GM23248 (cell line): ENCODE data around the gene TMEM182. TPM values are rescaled to one million over a fixed set of nuclear protein-coding genes. Genes with fewer than 3 reads are reported as not detected.

ENCODE experiments used
- DNase-seq: peaks from one replicate; pipeline ENCODE4 v3.0.0-alpha.2; 2015
- H2AFZ ChIP-seq: fragments of 200-600 bp; sonication (generic); 2 replicates; pipeline ENCODE4 v1.6.1; 2016; ENCODE audit warnings: antibody characterized with exemption
- H3F3A ChIP-seq: fragments of 200-600 bp; sonication (generic); 2 replicates; pipeline ENCODE4 v1.6.1; 2016; ENCODE audit warnings: mild to moderate bottlenecking, antibody characterized with exemption, mixed run types; ENCODE audit not compliant: insufficient read depth
- H3K27ac ChIP-seq: fragments of 200-600 bp; sonication (generic); 2 replicates; pipeline ENCODE4 v1.5.1; 2016; ENCODE audit warnings: mild to moderate bottlenecking
- H3K27me3 ChIP-seq: fragments of 200-600 bp; sonication (generic); replicated peaks from 2 replicates; pipeline ENCODE4 v1.6.1; 2016; ENCODE audit warnings: mild to moderate bottlenecking; ENCODE audit not compliant: insufficient read depth
- H3K36me3 ChIP-seq: fragments of 200-600 bp; sonication (generic); 2 replicates; pipeline ENCODE4 v1.6.1; 2016; ENCODE audit warnings: low read depth, mild to moderate bottlenecking
- H3K4me1 ChIP-seq: fragments of 200-600 bp; sonication (generic); 2 replicates; pipeline ENCODE4 v1.6.1; 2016; ENCODE audit warnings: mild to moderate bottlenecking; ENCODE audit not compliant: insufficient read depth
- H3K4me2 ChIP-seq: fragments of 200-600 bp; sonication (generic); one replicate; pipeline ENCODE4 v1.6.1; 2016; ENCODE audit warnings: mild to moderate bottlenecking; ENCODE audit not compliant: unreplicated experiment
- H3K4me3 ChIP-seq: fragments of 200-600 bp; sonication (generic); 2 replicates; pipeline ENCODE4 v1.5.1; 2016; ENCODE audit warnings: mild to moderate bottlenecking
- H3K79me2 ChIP-seq: fragments of 200-600 bp; sonication (generic); 2 replicates; pipeline ENCODE4 v1.6.1; 2016; ENCODE audit warnings: mild to moderate bottlenecking; ENCODE audit not compliant: insufficient read depth
- H3K9ac ChIP-seq: fragments of 200-600 bp; sonication (generic); 2 replicates; pipeline ENCODE4 v1.6.1; 2016; ENCODE audit warnings: mild to moderate bottlenecking
- H3K9me2 ChIP-seq: fragments of 200-600 bp; sonication (generic); 2 replicates; pipeline ENCODE4 v1.6.1; 2016; ENCODE audit warnings: mixed run types, mild to moderate bottlenecking, moderate library complexity; ENCODE audit not compliant: insufficient read depth
- H3K9me3 ChIP-seq: fragments of 200-600 bp; sonication (generic); one replicate; pipeline ENCODE4 v1.6.1; 2017; ENCODE audit warnings: low read depth
- H4K20me1 ChIP-seq: fragments of 200-600 bp; sonication (generic); 2 replicates; pipeline ENCODE4 v1.6.0; 2016; ENCODE audit not compliant: insufficient read depth
- EZH2 ChIP-seq: fragments of 200-600 bp; sonication (generic); IDR thresholded peaks from 2 replicates; pipeline ENCODE4 v1.6.1; 2018; ENCODE audit warnings: antibody characterized with exemption, mild to moderate bottlenecking; ENCODE audit not compliant: insufficient read depth, poor library complexity, severe bottlenecking
- EZH2phosphoT487 ChIP-seq: fragments of 200-600 bp; sonication (generic); IDR thresholded peaks from 2 replicates; pipeline ENCODE4 v1.6.1; 2018; ENCODE audit warnings: antibody characterized with exemption, moderate library complexity, mild to moderate bottlenecking, low read depth; ENCODE audit not compliant: insufficient read depth
- WGBS, 2 experiments: methylation state at CpG; one replicate each; pipeline ENCODE4 v1.1.6; 2015 to 2017; ENCODE audit warnings: low lambda C conversion rate in 2 of 2, low coverage in 1 of 2; ENCODE audit errors: missing lambda C conversion rate in 2 of 2; 5-methylcytosine and 5-hydroxymethylcytosine counted together
- in situ Hi-C: fragments of 300-500 bp; cut with MboI; formaldehyde crosslinking; loops from 2 replicates; pipeline ENCODE4 v1.15.0; 2020
- polyA plus RNA-seq: library from polyadenylated mRNA; unstranded; fragments of >200 nt; fragmentation: Nextera tagmentation; extraction: Ambion mirVana; gene quantifications from 2 replicates; pipeline ENCODE4 v1.2.1, GENCODE V29; 2016
- total RNA-seq: library from RNA; depleted of rRNA; stranded (reverse); fragments of >200 nt; shearing (Covaris generic); gene quantifications from 2 replicates; pipeline ENCODE4 v1.2.3, GENCODE V29; 2014

The TMEM182 gene
- total and polyA plus RNA-seq, 2 experiments from 2014 or later = 2.3 to 3.6 TPM

GRCh38 chr2:102780467-102780866, 18.6 kb downstream of the TMEM182 start:
- no peak overlapping the region for H3K27ac ChIP-seq
- no peaks in the 10 kb centered on the region for H3K79me2 ChIP-seq
- H3F3A ChIP-seq = no peaks in the 10 kb centered on the region
- no peak overlapping the region for H2AFZ ChIP-seq
- no peak overlapping the region for H3K4me3 ChIP-seq
- in situ Hi-C loops = no loop called here
- H4K20me1 ChIP-seq = no peaks in the 10 kb centered on the region
- no peak for DNase-seq
- WGBS, 2 experiments = 71 to 84% methylated on average over 1 of the region's 1 CpG
- no peaks in the 10 kb centered on the region for H3K4me1 ChIP-seq
- no peaks in the 10 kb centered on the region for H3K27me3 ChIP-seq
- H3K9me3 ChIP-seq = no peaks in the 10 kb centered on the region
- H3K9me2 ChIP-seq = no peaks in the 10 kb centered on the region
- TF ChIP-seq EZH2phosphoT487 (no peak), EZH2 (no peak)
- H3K4me2 ChIP-seq = no peak overlapping the region
- H3K36me3 ChIP-seq = no peaks in the 10 kb centered on the region
- no peak overlapping the region for H3K9ac ChIP-seq

DNA sequence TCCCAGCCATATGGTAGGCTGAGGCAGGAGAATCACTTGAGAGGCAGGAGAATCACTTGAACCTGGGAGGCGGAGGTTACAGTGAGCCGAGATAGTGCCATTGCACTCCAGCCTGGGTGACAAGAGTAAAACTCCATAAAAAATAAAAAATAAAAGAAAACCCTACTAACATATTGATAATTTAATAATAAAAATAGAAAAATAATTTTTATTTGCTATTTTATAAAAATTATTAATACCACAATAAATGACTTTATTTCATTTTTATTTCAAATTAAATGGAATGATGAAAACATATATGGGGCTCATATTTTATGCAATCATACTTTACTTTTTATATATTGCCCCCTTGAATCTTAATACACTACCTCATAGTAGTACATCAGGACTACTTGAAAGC, 20.4 kb downstream of the TMEM182 start:
- in situ Hi-C loops = no loop called here

GRCh38 chr2:102782933-102783332, 21.1 kb downstream of the TMEM182 start:
- Histone ChIP-seq H3F3A (no peaks in the 10 kb centered on the region), H3K4me2 (no peak overlapping the region), H3K27ac (no peak overlapping the region), H3K9me3 (no peaks in the 10 kb centered on the region), H3K27me3 (no peaks in the 10 kb centered on the region), H3K9ac (no peak overlapping the region), H3K36me3 (no peaks in the 10 kb centered on the region), H3K4me1 (no peaks in the 10 kb centered on the region), H4K20me1 (no peaks in the 10 kb centered on the region), H3K4me3 (no peak overlapping the region), H3K9me2 (no peaks in the 10 kb centered on the region), H3K79me2 (no peaks in the 10 kb centered on the region), H2AFZ (no peak overlapping the region)
- in situ Hi-C loops = no loop called here
- WGBS, 2 experiments = 43 to 44% methylated on average over 1 of the region's 1 CpG
- no peak for DNase-seq
- TF ChIP-seq EZH2 (no peak), EZH2phosphoT487 (no peak)

More for the DNA sequence above, 20.4 kb downstream of the TMEM182 start:
- Histone ChIP-seq H3K9me3 (no peaks in the 10 kb centered on the region), H3K9me2 (no peaks in the 10 kb centered on the region), H4K20me1 (no peaks in the 10 kb centered on the region), H3F3A (no peaks in the 10 kb centered on the region), H3K4me3 (no peak overlapping the region), H3K79me2 (no peaks in the 10 kb centered on the region), H3K4me2 (no peak overlapping the region), H3K27ac (no peak overlapping the region), H3K9ac (no peak overlapping the region), H2AFZ (no peak overlapping the region), H3K36me3 (no peaks in the 10 kb centered on the region), H3K27me3 (no peaks in the 10 kb centered on the region), H3K4me1 (no peaks in the 10 kb centered on the region)
- no peak for DNase-seq
- no peak for TF ChIP-seq EZH2phosphoT487
- TF ChIP-seq EZH2 = no peak
- 90 to 94% methylated on average over 2 of the region's 2 CpGs for WGBS, 2 experiments

DNA sequence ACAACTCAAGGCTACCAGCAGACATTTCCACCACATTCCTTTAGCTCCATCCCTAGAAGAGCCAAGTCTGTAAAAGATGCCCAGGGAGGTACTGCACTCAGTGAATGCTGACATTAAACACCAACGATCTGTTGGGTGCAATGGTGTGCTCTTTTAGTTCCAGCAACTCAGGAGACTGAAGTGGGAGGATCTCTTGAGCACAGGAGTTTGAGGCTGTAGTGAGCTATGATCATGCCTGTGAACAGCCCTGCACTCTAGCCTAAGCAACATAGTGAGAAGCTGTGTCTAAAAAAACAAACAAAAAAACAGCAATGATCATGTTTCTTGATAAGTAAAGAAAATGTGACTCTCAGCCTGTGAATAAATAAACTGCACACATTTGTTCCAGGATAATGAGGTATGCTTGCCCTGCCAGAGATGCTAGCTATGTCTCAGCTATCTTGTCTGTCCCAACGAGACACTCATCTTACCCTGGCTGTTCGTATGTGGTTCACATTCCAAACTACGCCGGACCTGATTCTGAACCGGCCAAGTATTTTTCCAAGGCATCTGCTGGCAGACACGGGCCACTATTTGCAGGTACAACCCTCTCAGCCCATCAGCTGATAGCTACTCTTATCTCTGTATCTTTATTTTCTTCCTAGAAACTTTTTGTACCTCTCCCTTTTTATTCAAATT, 21.8 kb downstream of the TMEM182 start:
- WGBS, 2 experiments = 35 to 42% methylated on average over 7 of the region's 7 CpGs
- no peak overlapping the region for H3K27ac ChIP-seq
- no peaks in the 10 kb centered on the region for H3K9me3 ChIP-seq
- H3K4me1 ChIP-seq = no peaks in the 10 kb centered on the region
- no peak for DNase-seq
- in situ Hi-C loops = no loop called here
- TF ChIP-seq EZH2phosphoT487 (no peak), EZH2 (no peak)
- no peaks in the 10 kb centered on the region for H4K20me1 ChIP-seq
- H3F3A ChIP-seq = no peaks in the 10 kb centered on the region
- H3K79me2 ChIP-seq = no peaks in the 10 kb centered on the region
- H2AFZ ChIP-seq = no peak overlapping the region
- H3K4me3 ChIP-seq = no peak overlapping the region
- H3K9ac ChIP-seq = no peak overlapping the region
- no peak overlapping the region for H3K4me2 ChIP-seq
- no peaks in the 10 kb centered on the region for H3K27me3 ChIP-seq
- no peaks in the 10 kb centered on the region for H3K36me3 ChIP-seq
- no peaks in the 10 kb centered on the region for H3K9me2 ChIP-seq

- 54 to 58% methylated on average over 3 of the region's 3 CpGs for WGBS, 2 experiments
- H2AFZ ChIP-seq = no peak overlapping the region
- in situ Hi-C loops = no loop called here
- TF ChIP-seq EZH2phosphoT487 = no peak
- TF ChIP-seq EZH2 = no peak
- DNase-seq = no peak
- H3K9me2 ChIP-seq = no peaks in the 10 kb centered on the region
- H3F3A ChIP-seq = no peaks in the 10 kb centered on the region
- no peak overlapping the region for H3K4me2 ChIP-seq
- no peaks in the 10 kb centered on the region for H4K20me1 ChIP-seq
- no peak overlapping the region for H3K9ac ChIP-seq
- H3K27ac ChIP-seq = no peak overlapping the region
- H3K36me3 ChIP-seq = no peaks in the 10 kb centered on the region
- no peaks in the 10 kb centered on the region for H3K9me3 ChIP-seq
- H3K4me3 ChIP-seq = no peak overlapping the region
- H3K79me2 ChIP-seq = no peaks in the 10 kb centered on the region
- H3K4me1 ChIP-seq = no peaks in the 10 kb centered on the region
- no peaks in the 10 kb centered on the region for H3K27me3 ChIP-seq
Measured at GRCh38 chr2:102784940-102785339, 23.1 kb downstream of the TMEM182 start.
